ENCODE data around the gene RIPK3. TPM values are rescaled to one million over a fixed set of nuclear protein-coding genes. Genes with fewer than 3 reads are reported as not detected.
"Not testable (repeated sequence)": the region's sequence is repeated elsewhere in the genome, so short reads cannot be mapped to it uniquely, and the experiment has no call there.

RIPK3 gene
- total RNA-seq: 10 to 100 TPM in 1 of 4 donors, 1 to 10 TPM in 3; 6.3 to 18.0 (median 7.2) TPM

GRCh38 chr14:24339284-24340151 lies at the start of gene RIPK3:
Gene RIPK3, minus strand, starts transcription at chr14:24339991. Its CDS starts 165 bp downstream, at chr14:24339826.
- intact Hi-C loops (cut with DNase I; ENCODE audit: low total_unique reads): no loop called here
- TF ChIP-seq CTCF (IDR thresholded peaks at IDR 0.05): no peak
- TF ChIP-seq POLR2A (IDR thresholded peaks at IDR 0.05): no peak
- peak in 1 of 2 donors; percentile 90 for DNase-seq (ENCODE audit: low spot score in 2 of 2)
- peak within 1 kb of the TSS; percentile 48 for H3K4me3 ChIP-seq (ENCODE audit: low read depth, poor library complexity, severe bottlenecking)
- 11 to 16% methylated on average over 17 to 32 of the region's 51 CpGs for WGBS, 2 donors

DNA sequence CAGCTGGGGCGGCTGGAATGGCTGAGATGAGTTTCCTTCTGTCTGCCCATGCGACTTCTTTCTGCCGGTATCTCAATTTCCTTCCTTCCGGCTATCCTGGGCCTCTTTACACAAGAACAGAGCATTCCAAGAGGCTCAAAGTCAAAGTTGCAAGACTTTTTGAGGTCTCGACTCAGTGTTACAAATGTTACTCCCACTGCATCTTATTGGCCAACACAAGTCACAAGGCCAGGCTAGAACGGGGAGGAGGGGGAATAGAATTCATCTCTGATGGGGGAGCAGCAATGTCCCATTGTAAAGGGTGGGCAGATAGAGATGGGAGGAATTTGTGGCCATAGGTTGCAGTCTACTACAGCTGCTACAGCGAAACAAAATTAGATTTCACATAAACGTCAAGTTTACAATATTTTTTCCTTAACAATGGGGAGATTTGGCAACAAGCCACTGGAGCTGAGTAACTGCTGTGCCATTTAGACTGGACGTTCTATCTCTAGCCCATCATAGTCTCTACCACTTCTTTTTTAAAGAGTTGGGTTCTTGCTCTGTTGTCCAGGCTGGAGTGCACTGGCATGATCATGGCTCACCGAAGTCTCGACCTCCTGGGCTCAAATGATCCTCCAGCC lies 49.5 kb upstream of the RIPK3 start:
- no peak overlapping the region for H3K4me3 ChIP-seq (ENCODE audit: low read depth, poor library complexity, severe bottlenecking)
- no peak for DNase-seq (ENCODE audit: low spot score in 2 of 2)
- 66 to 79% methylated on average over 11 of the region's 11 CpGs for WGBS, 2 donors
- TF ChIP-seq POLR2A (IDR thresholded peaks at IDR 0.05) (no peak), CTCF (IDR thresholded peaks at IDR 0.05) (no peak)
- intact Hi-C loops (cut with DNase I; ENCODE audit: low total_unique reads): no loop called here

DNA sequence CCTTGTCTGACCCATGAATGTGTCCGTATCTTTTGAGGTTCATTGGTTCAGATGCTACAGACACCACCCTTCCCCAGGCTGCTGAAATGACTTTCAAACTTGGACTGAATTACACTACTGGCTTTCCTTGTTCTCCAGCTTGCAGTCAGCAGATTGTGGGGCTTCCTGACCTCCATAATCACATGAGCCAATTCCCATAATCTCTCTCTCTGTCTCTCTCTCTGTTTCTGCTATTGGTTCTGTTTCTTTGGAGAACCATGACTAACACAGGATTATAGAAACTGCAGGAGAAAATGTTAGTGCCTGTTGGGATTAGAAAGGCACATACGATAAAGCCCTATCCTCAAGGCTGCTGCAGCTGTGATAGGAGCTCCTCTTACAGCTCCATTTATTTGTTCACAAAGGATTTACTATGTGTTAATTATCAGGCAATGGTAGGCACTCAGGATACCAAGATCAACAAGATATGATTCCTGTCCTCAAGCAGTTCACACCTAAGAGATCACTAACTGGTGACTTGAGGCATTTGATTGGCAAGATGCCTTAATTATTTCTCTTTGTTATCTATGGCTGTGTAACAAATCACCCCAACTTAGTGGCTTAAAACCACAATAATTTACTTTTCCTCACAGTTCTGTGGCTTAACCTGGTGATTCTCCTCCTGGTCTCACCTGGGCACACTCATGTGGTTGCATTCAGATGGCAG lies 48.8 kb upstream of the RIPK3 start:
- no peak overlapping the region for H3K4me3 ChIP-seq (ENCODE audit: low read depth, poor library complexity, severe bottlenecking)
- no peak for DNase-seq (ENCODE audit: low spot score in 2 of 2)
- 53 to 68% methylated on average over 2 of the region's 2 CpGs for whole genome bisulfite sequencing, 2 donors
- intact Hi-C loops (cut with DNase I; ENCODE audit: low total_unique reads): no loop called here
- TF ChIP-seq POLR2A (IDR thresholded peaks at IDR 0.05) (no peak), CTCF (IDR thresholded peaks at IDR 0.05) (no peak)

- H3K4me3 ChIP-seq (ENCODE audit: low read depth, poor library complexity, severe bottlenecking); intact Hi-C loops (cut with DNase I; ENCODE audit: low total_unique reads); DNase-seq (ENCODE audit: low spot score in 2 of 2): not testable (repeated sequence)
- WGBS, 2 donors: 88 to 90% methylated on average over 5 of the region's 5 CpGs
These were observed 47.8 kb upstream of the RIPK3 start for GRCh38 chr14:24387579-24387978.

DNA sequence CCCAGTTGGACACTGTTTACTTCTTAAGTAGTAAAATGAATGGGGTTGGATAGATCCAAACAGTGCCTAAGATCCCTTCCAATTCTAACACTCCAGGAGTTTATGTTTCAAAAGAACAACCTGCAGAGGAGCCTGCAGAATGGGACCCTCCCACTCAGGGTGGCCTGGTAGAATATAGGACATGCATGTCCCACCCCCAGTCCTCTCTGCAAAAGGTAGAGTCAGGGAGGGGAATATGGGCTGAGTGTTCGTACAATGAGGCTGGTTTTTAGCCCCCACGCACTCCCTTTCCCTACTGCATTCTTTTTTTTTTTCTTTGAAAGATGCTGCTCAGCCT lies 47.2 kb upstream of the RIPK3 start:
- no peak overlapping the region for H3K4me3 ChIP-seq (ENCODE audit: low read depth, poor library complexity, severe bottlenecking)
- intact Hi-C loops (cut with DNase I; ENCODE audit: low total_unique reads): no loop called here
- 90 to 95% methylated on average over 2 of the region's 2 CpGs for WGBS, 2 donors
- TF ChIP-seq CTCF (IDR thresholded peaks at IDR 0.05) (no peak), POLR2A (IDR thresholded peaks at IDR 0.05) (no peak)
- DNase-seq (ENCODE audit: low spot score in 2 of 2): no peak

- intact Hi-C loops (cut with DNase I; ENCODE audit: low total_unique reads): no loop called here
- H3K4me3 ChIP-seq (ENCODE audit: low read depth, poor library complexity, severe bottlenecking): no peak overlapping the region
- 86 to 91% methylated on average over 4 of the region's 4 CpGs for WGBS, 2 donors
- TF ChIP-seq CTCF (IDR thresholded peaks at IDR 0.05) (no peak), POLR2A (IDR thresholded peaks at IDR 0.05) (no peak)
- no peak for DNase-seq (ENCODE audit: low spot score in 2 of 2)
These were observed 45.7 kb upstream of the RIPK3 start for GRCh38 chr14:24385524-24385923.

Data from lower leg skin (tissue), 4 donors.